Thoracic aorta (tissue), 2 donors: Measurements from ENCODE around the gene MAF. TPM values are rescaled to one million over a fixed set of nuclear protein-coding genes. Genes with fewer than 3 reads are reported as not detected.

Experiments used
- ATAC-seq: fragments of 150-250 bp; one replicate; pipeline ENCODE4 v1.8.0; 2017; ENCODE audit warnings: low read depth; ENCODE audit not compliant: insufficient number of reproducible peaks, low FRiP score
- DNase-seq: peaks from one replicate; pipeline ENCODE4 v3.0.0-alpha.2; 2020; ENCODE audit warnings: low spot score
- H3K27ac ChIP-seq, 2 donors: fragments of 200-600 bp; sonication (generic); 1 replicate in 1 of 2; 2 replicates in 1 of 2; pipeline ENCODE4 v1.5.1; 2016; ENCODE audit warnings: mild to moderate bottlenecking in 2 of 2, moderate library complexity in 2 of 2
- H3K27me3 ChIP-seq: fragments of 200-600 bp; sonication (generic); replicated peaks from 2 replicates; pipeline ENCODE4 v1.6.0; 2016; ENCODE audit warnings: mild to moderate bottlenecking; ENCODE audit not compliant: insufficient read depth
- H3K36me3 ChIP-seq: fragments of 200-600 bp; sonication (generic); one replicate; pipeline ENCODE4 v1.5.1; 2016
- H3K4me1 ChIP-seq, 2 donors: fragments of 200-600 bp; sonication (generic); 1 replicate in 1 of 2; 2 replicates in 1 of 2; pipeline versions ENCODE4 v1.5.1 to v1.6.0; 2016; ENCODE audit warnings: low read depth in 2 of 2, mild to moderate bottlenecking in 1 of 2; ENCODE audit not compliant: control insufficient read depth in 1 of 2
- H3K4me3 ChIP-seq: fragments of 200-600 bp; sonication (generic); 2 replicates; pipeline ENCODE4 v1.5.1; 2016; ENCODE audit warnings: mild to moderate bottlenecking
- H3K9me3 ChIP-seq: fragments of 200-600 bp; sonication (generic); 2 replicates; pipeline ENCODE4 v1.5.1; 2016
- total RNA-seq, 2 donors: library from RNA; depleted of rRNA; stranded (reverse); fragments of >200 nt; gene quantifications; one replicate each; pipeline versions ENCODE4 v1.1.0 to v1.2.3, GENCODE V29; 2016
- TF ChIP-seq, protein P1 (sequence below): fragments of 200-600 bp; sonication (generic); IDR thresholded peaks from one replicate; pipeline ENCODE4 v1.5.1; 2019; ENCODE audit warnings: antibody characterized with exemption

MAF gene
- total RNA-seq, 2 donors from 2014 or later: 20.0 to 41.8 TPM

DNA sequence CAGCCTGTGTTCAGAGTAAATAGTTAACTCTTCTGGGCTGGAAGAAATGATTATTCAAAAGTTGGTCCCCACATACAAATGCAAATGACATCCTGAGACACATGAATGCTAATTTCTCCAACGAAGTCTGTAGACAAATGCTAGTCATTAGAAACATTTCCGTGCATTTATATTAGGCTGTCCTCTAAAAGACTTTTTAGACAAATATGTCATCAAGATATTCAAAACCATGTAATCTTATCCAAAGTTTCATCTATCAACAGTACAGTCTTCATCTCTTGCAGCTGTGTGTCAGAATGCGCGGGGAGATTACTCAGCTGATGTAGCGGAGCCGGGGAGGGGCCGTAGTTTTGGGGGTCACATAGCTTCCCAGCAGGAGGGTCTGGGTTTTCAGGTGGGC is 33.8 kb upstream of the MAF start:
- no peaks in the 10 kb centered on the region for H3K9me3 ChIP-seq
- no peak overlapping the region for H3K4me3 ChIP-seq
- no peak overlapping the region for H3K27ac ChIP-seq
- no peak for DNase-seq
- H3K36me3 ChIP-seq: no peaks in the 10 kb centered on the region
- TF ChIP-seq, protein P1, sequence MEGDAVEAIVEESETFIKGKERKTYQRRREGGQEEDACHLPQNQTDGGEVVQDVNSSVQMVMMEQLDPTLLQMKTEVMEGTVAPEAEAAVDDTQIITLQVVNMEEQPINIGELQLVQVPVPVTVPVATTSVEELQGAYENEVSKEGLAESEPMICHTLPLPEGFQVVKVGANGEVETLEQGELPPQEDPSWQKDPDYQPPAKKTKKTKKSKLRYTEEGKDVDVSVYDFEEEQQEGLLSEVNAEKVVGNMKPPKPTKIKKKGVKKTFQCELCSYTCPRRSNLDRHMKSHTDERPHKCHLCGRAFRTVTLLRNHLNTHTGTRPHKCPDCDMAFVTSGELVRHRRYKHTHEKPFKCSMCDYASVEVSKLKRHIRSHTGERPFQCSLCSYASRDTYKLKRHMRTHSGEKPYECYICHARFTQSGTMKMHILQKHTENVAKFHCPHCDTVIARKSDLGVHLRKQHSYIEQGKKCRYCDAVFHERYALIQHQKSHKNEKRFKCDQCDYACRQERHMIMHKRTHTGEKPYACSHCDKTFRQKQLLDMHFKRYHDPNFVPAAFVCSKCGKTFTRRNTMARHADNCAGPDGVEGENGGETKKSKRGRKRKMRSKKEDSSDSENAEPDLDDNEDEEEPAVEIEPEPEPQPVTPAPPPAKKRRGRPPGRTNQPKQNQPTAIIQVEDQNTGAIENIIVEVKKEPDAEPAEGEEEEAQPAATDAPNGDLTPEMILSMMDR: no peak
- no peaks in the 10 kb centered on the region for H3K4me1 ChIP-seq
- ATAC-seq: no peak
- H3K27me3 ChIP-seq: no peaks in the 10 kb centered on the region

DNA sequence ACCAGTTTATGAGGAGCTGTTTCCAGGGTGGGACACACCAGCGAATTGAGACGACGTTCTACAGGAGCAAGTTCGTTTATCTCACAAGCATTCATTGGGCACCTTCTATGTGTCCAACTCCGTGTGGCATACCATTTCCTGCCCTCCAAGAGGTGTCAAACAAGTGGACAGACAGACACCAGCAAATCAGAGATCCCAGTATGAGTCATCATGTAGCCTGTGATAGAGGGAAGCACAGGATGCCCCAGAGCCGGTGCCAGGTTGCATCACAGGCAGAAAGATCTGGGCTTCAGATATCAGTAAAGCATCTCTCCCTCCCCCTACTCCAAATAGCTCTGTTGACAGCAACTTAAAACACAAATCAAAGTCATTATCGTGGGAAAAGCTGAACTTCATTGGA is 31.8 kb upstream of the MAF start:
- DNase-seq (no peak), ATAC-seq (no peak)
- H3K9me3 ChIP-seq: no peaks in the 10 kb centered on the region
- no peaks in the 10 kb centered on the region for H3K4me1 ChIP-seq
- TF ChIP-seq, protein P1: no peak
- H3K36me3 ChIP-seq: no peaks in the 10 kb centered on the region
- no peaks in the 10 kb centered on the region for H3K27me3 ChIP-seq
- no peak overlapping the region for H3K27ac ChIP-seq
- no peak overlapping the region for H3K4me3 ChIP-seq

DNA sequence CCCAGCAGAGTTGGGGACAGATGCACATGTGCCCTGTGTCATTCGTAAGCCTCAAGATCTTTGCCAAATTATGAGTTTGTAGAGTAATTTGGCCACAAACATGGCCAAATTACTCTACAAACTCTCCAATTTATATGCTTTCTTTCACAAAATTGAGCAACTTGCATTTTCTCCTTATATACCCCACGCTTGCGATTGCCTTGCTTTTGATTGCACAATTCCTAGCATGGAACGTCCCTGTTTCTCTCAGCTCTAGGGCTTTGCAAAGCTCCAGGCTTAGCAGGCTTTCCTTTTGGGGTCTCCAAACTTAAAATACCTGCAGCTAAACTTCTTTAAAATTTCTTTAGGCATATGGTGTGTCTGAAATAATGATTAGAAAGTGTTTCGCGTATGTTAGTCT is 28.5 kb upstream of the MAF start:
- H3K4me1 ChIP-seq: no peaks in the 10 kb centered on the region
- DNase-seq: no peak
- H3K4me3 ChIP-seq: no peak overlapping the region
- ATAC-seq: no peak
- H3K36me3 ChIP-seq: no peaks in the 10 kb centered on the region
- H3K27ac ChIP-seq: no peak overlapping the region
- H3K9me3 ChIP-seq: no peaks in the 10 kb centered on the region
- TF ChIP-seq, protein P1: no peak
- H3K27me3 ChIP-seq: no peaks in the 10 kb centered on the region

DNA sequence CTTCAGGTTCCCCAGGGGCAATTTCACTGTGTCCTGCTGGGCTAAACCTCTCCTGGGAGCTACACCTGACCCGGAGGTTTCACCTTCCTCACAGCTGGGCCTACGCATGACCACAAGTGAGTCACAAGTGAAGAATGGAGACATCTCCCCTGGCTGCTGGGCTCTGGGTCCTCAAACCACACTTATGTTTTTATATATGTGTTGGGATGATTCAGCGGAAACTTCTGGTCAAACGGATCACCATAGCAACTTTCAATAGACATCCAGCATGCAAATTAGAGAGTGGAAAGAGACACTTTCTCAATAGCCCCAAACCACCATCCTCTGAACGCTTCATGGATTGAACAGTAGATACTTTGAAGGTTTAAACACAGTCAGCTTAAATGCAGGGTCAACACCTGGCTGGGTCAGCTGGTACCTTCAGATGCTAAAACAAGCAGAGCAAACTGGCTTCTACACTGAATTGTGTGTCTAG is 28.0 kb upstream of the MAF start:
- no peak overlapping the region for H3K27ac ChIP-seq
- H3K36me3 ChIP-seq: no peaks in the 10 kb centered on the region
- H3K9me3 ChIP-seq: no peaks in the 10 kb centered on the region
- DNase-seq (no peak), ATAC-seq (no peak)
- TF ChIP-seq, protein P1: no peak
- H3K4me1 ChIP-seq: peaks cover 0 to 1% of the 10 kb centered on the region in 2 donors
- H3K27me3 ChIP-seq: no peaks in the 10 kb centered on the region
- no peak overlapping the region for H3K4me3 ChIP-seq

DNA sequence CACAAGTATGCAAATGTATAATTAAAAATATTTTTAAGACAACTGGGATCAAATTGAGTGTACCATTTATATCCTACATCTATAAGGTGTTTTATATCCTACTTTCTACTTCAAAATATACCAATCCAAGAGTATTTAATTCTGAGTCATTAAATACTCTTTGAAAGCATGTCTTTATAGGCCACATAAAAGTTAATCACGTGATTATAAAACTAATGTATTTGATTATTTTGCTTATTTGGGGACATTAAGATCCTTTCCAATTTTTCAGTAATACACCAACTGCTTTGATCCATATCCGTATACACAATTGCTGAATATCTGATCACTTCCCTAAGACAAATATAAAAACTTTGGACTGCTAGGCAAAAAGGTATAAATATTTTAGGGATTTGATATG is 26.6 kb upstream of the MAF start:
- no peaks in the 10 kb centered on the region for H3K27me3 ChIP-seq
- peaks cover 0 to 4% of the 10 kb centered on the region in 2 donors for H3K4me1 ChIP-seq
- DNase-seq: no peak
- no peak overlapping the region for H3K4me3 ChIP-seq
- TF ChIP-seq, protein P1: no peak
- no peaks in the 10 kb centered on the region for H3K36me3 ChIP-seq
- no peak for ATAC-seq
- no peaks in the 10 kb centered on the region for H3K9me3 ChIP-seq
- no peak overlapping the region for H3K27ac ChIP-seq
